ENCODE measurements around the gene SCP2.

Gene SCP2

DNA sequence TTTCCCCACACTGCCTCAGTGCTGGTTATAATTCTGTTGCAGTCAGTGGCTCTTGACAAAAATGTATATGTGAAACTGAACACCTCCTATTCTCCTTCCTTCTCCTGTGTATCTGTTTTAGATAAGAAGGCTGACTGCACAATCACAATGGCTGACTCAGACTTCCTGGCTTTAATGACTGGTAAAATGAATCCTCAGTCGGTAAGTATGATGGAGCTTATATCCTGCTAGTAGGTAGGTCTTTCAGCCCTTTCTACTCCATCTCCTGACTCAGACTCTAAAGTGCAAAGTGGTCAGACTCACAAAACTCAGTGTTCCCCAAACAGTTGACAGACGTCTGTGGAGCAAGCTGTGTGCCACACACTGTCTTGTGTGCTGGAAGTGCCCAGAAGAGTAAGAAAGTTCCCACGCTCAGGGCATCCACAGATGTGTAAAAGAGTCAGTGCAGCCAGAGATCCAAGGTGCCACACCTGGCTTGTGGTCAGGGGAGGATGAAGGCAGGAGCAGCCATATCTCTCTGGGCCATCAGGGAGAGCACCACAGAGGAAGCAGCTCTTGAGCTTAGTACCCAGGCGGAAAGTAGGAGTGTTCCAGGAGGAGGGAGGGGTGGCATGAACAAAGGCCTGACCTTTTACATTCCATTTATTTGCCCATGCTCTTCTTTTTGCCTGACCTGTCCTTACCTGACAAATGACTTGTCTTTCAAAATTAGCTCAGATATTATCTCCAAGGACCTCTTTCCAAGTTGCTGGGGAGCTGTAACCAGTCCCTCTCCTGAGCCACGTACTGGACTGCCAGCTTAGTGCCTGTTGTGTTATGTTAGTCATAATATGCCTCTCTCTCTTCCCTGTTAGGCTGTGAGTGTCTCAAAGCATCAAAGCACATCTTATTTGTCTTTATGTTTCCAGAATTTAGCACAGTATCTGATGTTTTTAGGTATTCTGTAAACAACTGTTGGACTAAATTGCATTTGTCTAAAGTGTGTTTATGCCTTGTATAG is 121.0 kb downstream of the SCP2 start:
- in situ Hi-C loops (cut with HindIII; ENCODE audit: low pct_ligation_motif_present, low sequenced_read_pairs), result no loop called here

DNA sequence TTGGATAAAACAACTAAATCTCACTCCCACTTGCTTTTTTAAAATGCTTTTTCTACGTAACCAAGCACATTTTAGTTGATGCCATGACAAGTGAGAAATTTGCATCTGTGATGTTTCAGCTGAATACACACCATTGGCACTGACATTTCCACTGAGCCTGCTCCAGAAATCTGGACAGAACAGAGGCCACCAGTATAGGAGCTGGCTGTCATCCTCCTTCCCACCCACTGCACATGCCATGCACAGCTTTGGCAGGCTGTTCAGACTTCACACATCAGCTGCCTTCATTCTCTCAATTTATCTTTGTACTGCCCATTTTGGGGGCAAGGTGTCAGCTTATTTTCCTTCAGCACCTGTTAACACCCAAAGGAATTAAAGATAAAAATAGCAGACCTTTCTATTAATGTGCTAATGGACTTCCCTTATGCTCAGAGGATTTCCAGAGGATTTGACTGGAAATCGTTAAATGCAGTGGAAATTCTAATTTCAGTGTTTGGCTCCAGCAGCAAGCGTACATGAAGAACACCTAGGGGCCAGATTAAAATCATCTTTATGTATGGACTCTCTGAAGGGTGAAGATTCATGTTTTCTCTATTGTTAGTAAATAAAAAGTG is 122.0 kb downstream of the SCP2 start:
- no peaks in the 10 kb centered on the region for H3K27me3 ChIP-seq (replicated peaks)
- no peak overlapping the region for H3K27ac ChIP-seq

More for the DNA sequence above, 121.0 kb downstream of the SCP2 start:
- Histone ChIP-seq H3K27me3 (replicated peaks) (no peaks in the 10 kb centered on the region), H3K36me3 (replicated peaks) (no peaks in the 10 kb centered on the region), H3K4me3 (ENCODE audit: low read depth, low read length) (no peak overlapping the region), H3K27ac (peak overlapping the region; percentile 46)
- peak; percentile 79 for DNase-seq
- TF ChIP-seq, protein P1, sequence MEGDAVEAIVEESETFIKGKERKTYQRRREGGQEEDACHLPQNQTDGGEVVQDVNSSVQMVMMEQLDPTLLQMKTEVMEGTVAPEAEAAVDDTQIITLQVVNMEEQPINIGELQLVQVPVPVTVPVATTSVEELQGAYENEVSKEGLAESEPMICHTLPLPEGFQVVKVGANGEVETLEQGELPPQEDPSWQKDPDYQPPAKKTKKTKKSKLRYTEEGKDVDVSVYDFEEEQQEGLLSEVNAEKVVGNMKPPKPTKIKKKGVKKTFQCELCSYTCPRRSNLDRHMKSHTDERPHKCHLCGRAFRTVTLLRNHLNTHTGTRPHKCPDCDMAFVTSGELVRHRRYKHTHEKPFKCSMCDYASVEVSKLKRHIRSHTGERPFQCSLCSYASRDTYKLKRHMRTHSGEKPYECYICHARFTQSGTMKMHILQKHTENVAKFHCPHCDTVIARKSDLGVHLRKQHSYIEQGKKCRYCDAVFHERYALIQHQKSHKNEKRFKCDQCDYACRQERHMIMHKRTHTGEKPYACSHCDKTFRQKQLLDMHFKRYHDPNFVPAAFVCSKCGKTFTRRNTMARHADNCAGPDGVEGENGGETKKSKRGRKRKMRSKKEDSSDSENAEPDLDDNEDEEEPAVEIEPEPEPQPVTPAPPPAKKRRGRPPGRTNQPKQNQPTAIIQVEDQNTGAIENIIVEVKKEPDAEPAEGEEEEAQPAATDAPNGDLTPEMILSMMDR (IDR thresholded peaks at IDR 0.05; ENCODE audit: low read depth, low read length, missing control alignments), result no peak

DNA sequence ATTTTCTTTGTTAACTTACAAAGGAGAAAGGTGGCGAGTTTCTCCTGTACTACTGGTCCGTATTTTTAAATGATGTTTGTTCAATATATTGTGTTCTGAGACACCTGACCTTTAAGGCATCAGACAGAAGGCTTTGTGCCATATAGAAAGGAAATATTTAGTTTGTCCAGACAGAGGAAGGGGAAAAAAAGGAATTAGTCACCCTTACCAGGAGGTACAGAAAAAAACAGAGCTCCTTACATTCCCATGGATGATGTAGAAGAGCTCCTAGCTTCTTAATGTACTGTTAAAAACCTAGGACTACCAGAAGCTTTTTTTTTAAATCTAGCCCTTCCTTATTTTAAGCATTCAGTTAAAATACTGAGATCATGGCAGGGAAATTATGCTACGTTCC is 122.5 kb downstream of the SCP2 start:
- TF ChIP-seq, protein P1 (IDR thresholded peaks at IDR 0.05; ENCODE audit: low read depth, low read length, missing control alignments), result no peak
- in situ Hi-C loops (cut with HindIII; ENCODE audit: low pct_ligation_motif_present, low sequenced_read_pairs), result no loop called here
- H3K4me3 ChIP-seq (ENCODE audit: low read depth, low read length), result no peak overlapping the region
- no peaks in the 10 kb centered on the region for H3K36me3 ChIP-seq (replicated peaks)
- no peak overlapping the region for H3K27ac ChIP-seq
- DNase-seq, result no peak
- no peaks in the 10 kb centered on the region for H3K27me3 ChIP-seq (replicated peaks)

More for the DNA sequence above, 122.0 kb downstream of the SCP2 start:
- in situ Hi-C loops (cut with HindIII; ENCODE audit: low pct_ligation_motif_present, low sequenced_read_pairs), result no loop called here
- TF ChIP-seq, protein P1 (IDR thresholded peaks at IDR 0.05; ENCODE audit: low read depth, low read length, missing control alignments), result no peak
- H3K36me3 ChIP-seq (replicated peaks), result no peaks in the 10 kb centered on the region
- H3K4me3 ChIP-seq (ENCODE audit: low read depth, low read length), result no peak overlapping the region
- DNase-seq, result no peak

DNA sequence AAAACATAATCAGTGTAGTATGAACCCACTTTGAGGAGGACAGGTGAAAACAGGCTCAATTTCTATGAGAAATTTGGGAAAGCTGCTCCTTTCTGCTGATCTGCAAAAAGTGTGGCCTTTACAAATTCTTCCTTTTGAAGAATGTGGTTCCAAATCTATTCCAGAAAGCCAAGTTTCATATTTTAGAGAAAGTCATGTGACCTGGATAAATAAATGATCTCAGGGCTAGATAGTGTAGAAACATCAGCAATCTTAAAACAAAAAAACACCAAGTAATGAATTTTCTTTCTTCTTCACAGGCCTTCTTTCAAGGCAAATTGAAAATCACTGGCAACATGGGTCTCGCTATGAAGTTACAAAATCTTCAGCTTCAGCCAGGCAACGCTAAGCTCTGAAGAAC is 123.2 kb downstream of the SCP2 start:
- H3K27ac ChIP-seq, result no peak overlapping the region
- H3K36me3 ChIP-seq (replicated peaks), result no peaks in the 10 kb centered on the region
- in situ Hi-C loops (cut with HindIII; ENCODE audit: low pct_ligation_motif_present, low sequenced_read_pairs), result no loop called here
- no peak for DNase-seq
- TF ChIP-seq, protein P1 (IDR thresholded peaks at IDR 0.05; ENCODE audit: low read depth, low read length, missing control alignments), result no peak
- H3K27me3 ChIP-seq (replicated peaks), result no peaks in the 10 kb centered on the region
- no peak overlapping the region for H3K4me3 ChIP-seq (ENCODE audit: low read depth, low read length)

DNA sequence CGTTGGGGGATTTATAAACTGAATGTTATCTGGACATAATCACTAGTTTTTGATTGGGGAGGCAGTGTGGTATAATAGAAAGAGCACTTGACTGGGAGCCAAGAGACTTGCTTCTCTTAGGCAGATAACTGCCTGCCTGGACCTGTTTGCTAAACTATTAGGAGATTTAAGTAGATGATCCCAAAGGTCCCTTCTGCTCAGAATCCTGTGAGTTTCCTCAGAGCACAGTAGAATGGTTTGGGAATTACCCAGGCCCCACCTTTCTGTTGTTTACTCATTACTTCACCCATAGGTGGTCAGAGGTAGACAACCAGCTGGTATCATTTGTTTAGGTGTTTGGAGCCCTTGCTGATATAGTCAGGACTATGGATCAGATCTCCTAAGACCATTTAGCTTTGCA is 124.6 kb downstream of the SCP2 start:
- in situ Hi-C loops (cut with HindIII; ENCODE audit: low pct_ligation_motif_present, low sequenced_read_pairs), result no loop called here
- TF ChIP-seq, protein P1 (IDR thresholded peaks at IDR 0.05; ENCODE audit: low read depth, low read length, missing control alignments), result no peak
- no peaks in the 10 kb centered on the region for H3K36me3 ChIP-seq (replicated peaks)
- H3K27me3 ChIP-seq (replicated peaks), result no peaks in the 10 kb centered on the region
- no peak for DNase-seq
- no peak overlapping the region for H3K27ac ChIP-seq
- H3K4me3 ChIP-seq (ENCODE audit: low read depth, low read length), result no peak overlapping the region

All from brain microvascular endothelial cell (primary cell).